ENCODE measurements around the gene CRYL1. TPM values are rescaled to one million over a fixed set of nuclear protein-coding genes. Genes with fewer than 3 reads are reported as not detected.

The CRYL1 gene
- total and polyA plus RNA-seq, 2 of the 13 experiments (the other 11 are each of a cell fraction or from before 2014, with no cell fraction given), result 57.2 to 115 TPM

DNA sequence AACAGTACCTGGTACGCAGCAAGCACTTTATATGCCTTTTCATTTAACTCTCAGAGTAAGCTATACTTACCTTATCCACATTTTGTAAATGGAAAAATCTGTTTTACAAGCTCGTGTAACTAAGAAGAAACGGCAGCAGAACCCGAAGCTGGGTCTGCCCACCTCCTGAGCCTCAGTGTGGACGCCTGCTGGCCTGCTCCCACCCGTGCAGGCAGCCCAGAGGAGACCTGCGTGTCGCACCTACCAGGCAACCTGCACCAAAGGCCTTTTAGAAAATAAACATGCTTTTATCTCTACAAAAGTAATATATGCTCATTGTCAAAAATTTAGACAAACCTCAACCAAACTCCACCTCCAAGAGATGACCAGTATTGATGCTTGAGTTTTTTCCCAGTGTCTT, 62.7 kb downstream of the CRYL1 start:
- 81% methylated on average over 8 of the region's 8 CpGs for WGBS (ENCODE audit: low lambda C conversion rate)
- DNase-seq (ENCODE audit: low spot score) (no peak), FAIRE-seq (no peak), ATAC-seq (no peak)
- Histone ChIP-seq H4K20me1 (ENCODE audit: insufficient read depth, low read length) (no peaks in the 10 kb centered on the region), H3K36me3 (replicated peaks in 1 of 2; ENCODE audit: control insufficient read depth in 1 of 2, insufficient read depth in 2 of 2, low read length in 2 of 2) (no peaks in the 10 kb centered on the region), H2AFZ (ENCODE audit: low read length) (no peak overlapping the region), H3K4me1 (ENCODE audit: insufficient read depth, low read length) (no peaks in the 10 kb centered on the region), H3K9ac (ENCODE audit: insufficient read depth, low read depth, low read length) (no peak overlapping the region), H3K4me2 (ENCODE audit: low read depth, low read length) (no peak overlapping the region), H3K27ac (ENCODE audit: extremely low read length, insufficient read depth, low read length) (no peak overlapping the region), H3K4me3 (replicated peaks in 1 of 3; ENCODE audit: insufficient read depth in 1 of 3, low read depth in 2 of 3, low read length in 3 of 3) (no peak overlapping the region), H3K79me2 (ENCODE audit: insufficient read depth, low read length) (no peaks in the 10 kb centered on the region), H3K27me3 (ENCODE audit: control insufficient read depth in 1 of 2, insufficient read depth in 2 of 2, low read length in 2 of 2) (no peaks in the 10 kb centered on the region; a peak in 1 of 5 replicates), H3K9me3 (ENCODE audit: low read length) (no peaks in the 10 kb centered on the region)
- intact Hi-C loops (cut with micrococcal nuclease; ENCODE audit: unreplicated experiment), result no loop called here
- ChIA-PET POLR2A (no interaction called here), CTCF (ENCODE audit: low intra/inter-chr PET ratio, low total read pairs) (no interaction called here)
- no TSS peak for BruUV-seq (replicated peaks)
- in situ Hi-C loops (cut with HindIII; ENCODE audit: extremely low pct_ligation_motif_present, low pct_unique_long_range_greater_than_20kb), result no loop called here
- no peak for TF ChIP-seq SATB2 (CRISPR knock-in tag; IDR thresholded peaks at IDR 0.05)
- no peak for TF ChIP-seq CCDC6 (CRISPR knock-in tag; IDR thresholded peaks at IDR 0.05)
- TF ChIP-seq ZNF766 (CRISPR knock-in tag; IDR thresholded peaks at IDR 0.05; ENCODE audit: borderline replicate concordance), result no peak
- no peak for TF ChIP-seq GTF2F1 (IDR thresholded peaks at IDR 0.05; ENCODE audit: low read length)
- no peak for TF ChIP-seq MAZ (IDR thresholded peaks at IDR 0.05; ENCODE audit: borderline replicate concordance, low read depth, low read length)
- TF ChIP-seq MAZ (CRISPR knock-in tag; IDR thresholded peaks at IDR 0.05; ENCODE audit: low read depth), result no peak
- TF ChIP-seq ZNF383 (CRISPR knock-in tag; IDR thresholded peaks at IDR 0.05; ENCODE audit: borderline replicate concordance), result no peak
- no peak for TF ChIP-seq ARNTL (CRISPR knock-in tag; IDR thresholded peaks at IDR 0.05)

DNA sequence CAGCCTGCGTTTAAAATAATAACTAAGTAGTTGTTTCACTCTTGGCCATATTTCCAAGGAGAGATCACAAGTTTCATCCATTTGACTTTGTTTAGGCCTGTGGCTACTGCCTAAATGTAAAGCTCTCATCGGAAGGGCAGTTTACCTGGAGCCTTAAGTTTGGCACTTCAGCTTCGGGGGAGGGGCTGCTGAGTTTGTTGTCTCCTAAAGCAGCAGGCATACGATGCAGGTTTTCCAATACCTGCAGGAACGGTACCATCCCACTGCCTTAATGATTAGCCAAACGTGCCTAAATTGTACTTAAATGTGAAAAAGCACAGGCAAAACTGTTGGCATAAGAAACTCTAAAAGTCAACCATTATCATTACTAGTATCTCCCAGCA, 63.1 kb downstream of the CRYL1 start:
- WGBS (ENCODE audit: low lambda C conversion rate), result 91% methylated on average over 6 of the region's 6 CpGs
- TF ChIP-seq, protein P1, sequence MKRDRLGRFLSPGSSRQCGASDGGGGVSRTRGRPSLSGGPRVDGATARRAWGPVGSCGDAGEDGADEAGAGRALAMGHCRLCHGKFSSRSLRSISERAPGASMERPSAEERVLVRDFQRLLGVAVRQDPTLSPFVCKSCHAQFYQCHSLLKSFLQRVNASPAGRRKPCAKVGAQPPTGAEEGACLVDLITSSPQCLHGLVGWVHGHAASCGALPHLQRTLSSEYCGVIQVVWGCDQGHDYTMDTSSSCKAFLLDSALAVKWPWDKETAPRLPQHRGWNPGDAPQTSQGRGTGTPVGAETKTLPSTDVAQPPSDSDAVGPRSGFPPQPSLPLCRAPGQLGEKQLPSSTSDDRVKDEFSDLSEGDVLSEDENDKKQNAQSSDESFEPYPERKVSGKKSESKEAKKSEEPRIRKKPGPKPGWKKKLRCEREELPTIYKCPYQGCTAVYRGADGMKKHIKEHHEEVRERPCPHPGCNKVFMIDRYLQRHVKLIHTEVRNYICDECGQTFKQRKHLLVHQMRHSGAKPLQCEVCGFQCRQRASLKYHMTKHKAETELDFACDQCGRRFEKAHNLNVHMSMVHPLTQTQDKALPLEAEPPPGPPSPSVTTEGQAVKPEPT (CRISPR knock-in tag; IDR thresholded peaks at IDR 0.05; ENCODE audit: low read depth), result no peak
- TF ChIP-seq RAD51 (IDR thresholded peaks at IDR 0.05; ENCODE audit: borderline replicate concordance) (no peak), KDM5B (CRISPR knock-in tag; IDR thresholded peaks at IDR 0.05; ENCODE audit: borderline replicate concordance) (no peak), SMARCE1 (IDR thresholded peaks at IDR 0.05; ENCODE audit: borderline replicate concordance) (no peak), ZNF382 (CRISPR knock-in tag; IDR thresholded peaks at IDR 0.05; ENCODE audit: borderline replicate concordance) (no peak), ZNF430 (CRISPR knock-in tag; IDR thresholded peaks at IDR 0.05) (no peak), FOXO1 (CRISPR knock-in tag; IDR thresholded peaks at IDR 0.05) (no peak), XRCC5 (optimal IDR thresholded peaks at IDR 0.05; ENCODE audit: low read length) (no peak), ZNF232 (CRISPR knock-in tag; IDR thresholded peaks at IDR 0.05; ENCODE audit: borderline replicate concordance) (no peak), FOXP1 (IDR thresholded peaks at IDR 0.05) (no peak), FOXP1 (CRISPR knock-in tag; IDR thresholded peaks at IDR 0.05) (no peak), ZNF746 (CRISPR knock-in tag; IDR thresholded peaks at IDR 0.05) (no peak)
- TF ChIP-seq, protein P2, sequence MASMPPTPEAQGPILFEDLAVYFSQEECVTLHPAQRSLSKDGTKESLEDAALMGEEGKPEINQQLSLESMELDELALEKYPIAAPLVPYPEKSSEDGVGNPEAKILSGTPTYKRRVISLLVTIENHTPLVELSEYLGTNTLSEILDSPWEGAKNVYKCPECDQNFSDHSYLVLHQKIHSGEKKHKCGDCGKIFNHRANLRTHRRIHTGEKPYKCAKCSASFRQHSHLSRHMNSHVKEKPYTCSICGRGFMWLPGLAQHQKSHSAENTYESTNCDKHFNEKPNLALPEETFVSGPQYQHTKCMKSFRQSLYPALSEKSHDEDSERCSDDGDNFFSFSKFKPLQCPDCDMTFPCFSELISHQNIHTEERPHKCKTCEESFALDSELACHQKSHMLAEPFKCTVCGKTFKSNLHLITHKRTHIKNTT (CRISPR knock-in tag; IDR thresholded peaks at IDR 0.05), result no peak
- Histone ChIP-seq H3K4me1 (ENCODE audit: insufficient read depth, low read length) (no peaks in the 10 kb centered on the region), H3K27me3 (ENCODE audit: control insufficient read depth in 1 of 2, insufficient read depth in 2 of 2, low read length in 2 of 2) (no peaks in the 10 kb centered on the region; a peak in 1 of 5 replicates), H3K27ac (ENCODE audit: extremely low read length, insufficient read depth, low read length) (no peak overlapping the region), H3K36me3 (replicated peaks in 1 of 2; ENCODE audit: control insufficient read depth in 1 of 2, insufficient read depth in 2 of 2, low read length in 2 of 2) (no peaks in the 10 kb centered on the region), H2AFZ (ENCODE audit: low read length) (no peak overlapping the region), H3K9ac (ENCODE audit: insufficient read depth, low read depth, low read length) (no peak overlapping the region), H3K4me3 (replicated peaks in 1 of 3; ENCODE audit: insufficient read depth in 1 of 3, low read depth in 2 of 3, low read length in 3 of 3) (no peak overlapping the region), H4K20me1 (ENCODE audit: insufficient read depth, low read length) (no peaks in the 10 kb centered on the region), H3K79me2 (ENCODE audit: insufficient read depth, low read length) (no peaks in the 10 kb centered on the region), H3K9me3 (ENCODE audit: low read length) (no peaks in the 10 kb centered on the region), H3K4me2 (ENCODE audit: low read depth, low read length) (no peak overlapping the region)
- ATAC-seq, result no peak
- BruUV-seq (replicated peaks), result no TSS peak
- intact Hi-C loops (cut with micrococcal nuclease; ENCODE audit: unreplicated experiment), result no loop called here
- FAIRE-seq, result no peak
- ChIA-PET CTCF (ENCODE audit: low intra/inter-chr PET ratio, low total read pairs) (no interaction called here), POLR2A (no interaction called here)
- DNase-seq (ENCODE audit: low spot score), result no peak
- in situ Hi-C loops (cut with HindIII; ENCODE audit: extremely low pct_ligation_motif_present, low pct_unique_long_range_greater_than_20kb), result no loop called here

Measured in HepG2 (cell line).